Measurements from ENCODE around the gene PTPRB.

PTPRB gene

GRCh38 chr12:70590549-70591226 lies 46.5 kb downstream of the PTPRB start:
- no peak for DNase-seq (ENCODE audit: extremely low read depth, low read depth)
- no peak overlapping the region for H3K4me3 ChIP-seq (replicated peaks; ENCODE audit: low read depth, low read length)
- TF ChIP-seq CTCF (IDR thresholded peaks at IDR 0.05; ENCODE audit: low read depth, low read length, missing control alignments): no peak

GRCh38 chr12:70590051-70590450 lies 47.2 kb downstream of the PTPRB start:
- H3K4me3 ChIP-seq (replicated peaks; ENCODE audit: low read depth, low read length): no peak overlapping the region
- peak; percentile 52 for DNase-seq (ENCODE audit: extremely low read depth, low read depth)
- peak; percentile 80 for TF ChIP-seq CTCF (IDR thresholded peaks at IDR 0.05; ENCODE audit: low read depth, low read length, missing control alignments)

DNA sequence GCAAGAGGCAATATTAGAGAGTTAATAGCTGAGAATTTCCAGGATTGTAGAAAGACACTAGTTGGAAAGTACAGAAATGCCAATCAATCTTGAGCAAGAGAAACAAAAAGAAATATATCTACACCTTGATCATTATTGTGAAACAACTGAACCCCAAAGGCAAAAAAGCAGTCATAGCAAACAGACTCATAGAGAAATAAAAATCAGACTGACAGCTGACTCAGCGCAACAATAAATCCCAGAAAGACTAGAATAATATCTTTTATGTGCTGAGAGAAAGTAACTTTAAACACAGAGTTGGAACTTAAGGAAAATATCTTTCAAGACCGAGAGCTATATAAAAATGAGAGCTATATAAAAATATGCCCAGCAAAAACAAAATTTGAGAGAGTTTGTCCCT lies 52.9 kb downstream of the PTPRB start:
- no peak for DNase-seq (ENCODE audit: extremely low read depth, low read depth)
- TF ChIP-seq CTCF (IDR thresholded peaks at IDR 0.05; ENCODE audit: low read depth, low read length, missing control alignments): no peak
- H3K4me3 ChIP-seq (replicated peaks; ENCODE audit: low read depth, low read length): no peak overlapping the region

- DNase-seq (ENCODE audit: extremely low read depth, low read depth): no peak
- TF ChIP-seq CTCF (IDR thresholded peaks at IDR 0.05; ENCODE audit: low read depth, low read length, missing control alignments): no peak
- H3K4me3 ChIP-seq (replicated peaks; ENCODE audit: low read depth, low read length): no peak overlapping the region
These were observed 54.0 kb downstream of the PTPRB start for GRCh38 chr12:70583251-70583650.

DNA sequence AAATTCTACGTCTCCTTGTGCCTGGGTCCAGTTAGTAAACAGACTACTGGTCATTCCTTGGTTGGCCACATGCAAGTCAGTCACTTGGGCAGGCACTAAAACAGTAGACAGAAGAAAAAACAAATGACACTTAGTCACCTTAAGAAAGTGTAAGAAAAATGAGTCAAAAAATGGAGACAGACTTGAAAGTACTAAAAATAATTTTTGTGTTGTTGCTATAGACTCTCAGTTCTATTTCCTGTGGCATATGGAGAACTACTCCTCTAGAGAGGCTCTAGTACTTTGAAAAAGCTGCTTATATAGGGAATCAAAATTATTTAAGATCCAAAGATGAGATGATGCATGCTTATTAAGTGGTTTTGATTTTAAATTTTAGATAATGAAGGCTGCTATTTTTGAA lies 56.0 kb downstream of the PTPRB start:
- H3K4me3 ChIP-seq (replicated peaks; ENCODE audit: low read depth, low read length): no peak overlapping the region
- no peak for DNase-seq (ENCODE audit: extremely low read depth, low read depth)
- TF ChIP-seq CTCF (IDR thresholded peaks at IDR 0.05; ENCODE audit: low read depth, low read length, missing control alignments): no peak

DNA sequence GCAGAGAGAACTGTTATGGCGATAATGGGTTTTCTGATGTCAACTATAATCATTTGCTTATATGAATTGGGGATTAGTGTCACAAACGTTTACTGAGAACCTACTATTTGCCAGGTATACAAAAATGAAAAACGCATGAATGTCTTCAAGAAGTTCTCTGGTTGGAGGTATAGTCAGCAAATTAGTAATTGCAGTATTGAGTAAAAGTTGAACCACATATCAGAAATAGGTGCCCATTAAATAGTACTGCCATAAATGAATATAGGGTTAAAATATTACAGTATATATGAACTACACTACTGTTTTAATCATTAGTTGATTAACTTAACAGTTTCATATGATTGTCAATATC lies 60.0 kb downstream of the PTPRB start:
- TF ChIP-seq CTCF (IDR thresholded peaks at IDR 0.05; ENCODE audit: low read depth, low read length, missing control alignments): no peak
- DNase-seq (ENCODE audit: extremely low read depth, low read depth): no peak
- H3K4me3 ChIP-seq (replicated peaks; ENCODE audit: low read depth, low read length): no peak overlapping the region
